Loucy (cell line): ENCODE data around the gene FLT1.

Experiments used
- EZH2phosphoT487 ChIP-seq: fragments of 200-600 bp; IDR thresholded peaks from 2 replicates; pipeline ENCODE4 v1.6.1; 2018; ENCODE audit warnings: antibody characterized with exemption, mild to moderate bottlenecking, moderate library complexity, borderline replicate concordance
- TF ChIP-seq, protein P1 (sequence below): fragments of 200-600 bp; sonication (generic); conservative IDR thresholded peaks from 2 replicates; pipeline ENCODE4 v1.5.1; 2014; ENCODE audit warnings: mild to moderate bottlenecking, antibody characterized with exemption, low read length

GRCh38 chr13:28338742-28339141, 156.2 kb downstream of the FLT1 start:
- TF ChIP-seq, protein P1, sequence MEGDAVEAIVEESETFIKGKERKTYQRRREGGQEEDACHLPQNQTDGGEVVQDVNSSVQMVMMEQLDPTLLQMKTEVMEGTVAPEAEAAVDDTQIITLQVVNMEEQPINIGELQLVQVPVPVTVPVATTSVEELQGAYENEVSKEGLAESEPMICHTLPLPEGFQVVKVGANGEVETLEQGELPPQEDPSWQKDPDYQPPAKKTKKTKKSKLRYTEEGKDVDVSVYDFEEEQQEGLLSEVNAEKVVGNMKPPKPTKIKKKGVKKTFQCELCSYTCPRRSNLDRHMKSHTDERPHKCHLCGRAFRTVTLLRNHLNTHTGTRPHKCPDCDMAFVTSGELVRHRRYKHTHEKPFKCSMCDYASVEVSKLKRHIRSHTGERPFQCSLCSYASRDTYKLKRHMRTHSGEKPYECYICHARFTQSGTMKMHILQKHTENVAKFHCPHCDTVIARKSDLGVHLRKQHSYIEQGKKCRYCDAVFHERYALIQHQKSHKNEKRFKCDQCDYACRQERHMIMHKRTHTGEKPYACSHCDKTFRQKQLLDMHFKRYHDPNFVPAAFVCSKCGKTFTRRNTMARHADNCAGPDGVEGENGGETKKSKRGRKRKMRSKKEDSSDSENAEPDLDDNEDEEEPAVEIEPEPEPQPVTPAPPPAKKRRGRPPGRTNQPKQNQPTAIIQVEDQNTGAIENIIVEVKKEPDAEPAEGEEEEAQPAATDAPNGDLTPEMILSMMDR, result no peak
- TF ChIP-seq EZH2phosphoT487, result no peak
